PC-9 (cell line): ENCODE measurements around the gene P3H3. TPM values are rescaled to one million over a fixed set of nuclear protein-coding genes. Genes with fewer than 3 reads are reported as not detected.
A peak's percentile ranks its signal among the peaks of the same experiment; 100 is the strongest.

ENCODE experiments used
- BruUV-seq: library from RNA; stranded (reverse); fragments of 400-500 nt; replicated peaks from 2 replicates; lab custom pipeline; 2021; lab: Mats Ljungman, UMichigan
- CTCF ChIA-PET: fragments of 300-600 bp; sonication (Branson Sonifier 250); formaldehyde crosslinking; loops from one replicate; lab custom pipeline; 2022; ENCODE audit warnings: antibody characterized with exemption; lab: Charles Lee
- POLR2A ChIA-PET: fragments of 300-600 bp; sonication (Branson Sonifier 250); formaldehyde crosslinking; loops from one replicate; lab custom pipeline; 2022; ENCODE audit warnings: antibody characterized with exemption; ENCODE audit not compliant: unreplicated experiment; lab: Charles Lee
- DNase-seq, 2 experiments: peaks; one replicate each; pipeline versions ENCODE4 v3.0.0 to v3.0.0-alpha.2; 2015 to 2022; ENCODE audit warnings: mixed read lengths in 1 of 2
- H2AFZ ChIP-seq: fragments of 200-600 bp; sonication (generic); 2 replicates; pipeline ENCODE4 v1.8.1; 2017; ENCODE audit warnings: antibody characterized with exemption
- H3F3A ChIP-seq: fragments of 200-600 bp; sonication (generic); 2 replicates; pipeline ENCODE4 v1.8.1; 2017; ENCODE audit warnings: antibody characterized with exemption, mild to moderate bottlenecking, low read depth; ENCODE audit not compliant: insufficient read depth
- H3K27ac ChIP-seq: fragments of 200-600 bp; sonication (generic); 2 replicates; pipeline ENCODE4 v1.6.1; 2016; ENCODE audit warnings: mixed run types
- H3K27me3 ChIP-seq: fragments of 200-600 bp; sonication (generic); 2 replicates; pipeline ENCODE4 v1.6.1; 2016; ENCODE audit warnings: low read depth, mixed run types; ENCODE audit not compliant: insufficient read depth
- H3K36me3 ChIP-seq: fragments of 200-600 bp; sonication (generic); 2 replicates; pipeline ENCODE4 v1.6.1; 2016; ENCODE audit warnings: low read depth, mixed run types
- H3K4me1 ChIP-seq: fragments of 200-600 bp; sonication (generic); replicated peaks from 2 replicates; pipeline ENCODE4 v1.6.1; 2016; ENCODE audit warnings: mixed run types; ENCODE audit not compliant: insufficient read depth
- H3K4me2 ChIP-seq: fragments of 200-600 bp; sonication (generic); 2 replicates; pipeline ENCODE4 v1.6.1; 2017; ENCODE audit warnings: mixed run types
- H3K4me3 ChIP-seq: fragments of 200-600 bp; sonication (generic); 2 replicates; pipeline ENCODE4 v1.6.1; 2016; ENCODE audit warnings: mixed run types
- H3K79me2 ChIP-seq: fragments of 200-600 bp; sonication (generic); 2 replicates; pipeline ENCODE4 v1.6.1; 2017; ENCODE audit warnings: low read depth, mixed run types
- H3K9me2 ChIP-seq: fragments of 200-600 bp; sonication (generic); 2 replicates; pipeline ENCODE4 v1.8.1; 2017; ENCODE audit warnings: mild to moderate bottlenecking; ENCODE audit not compliant: insufficient read depth
- H3K9me3 ChIP-seq: fragments of 200-600 bp; sonication (generic); 2 replicates; pipeline ENCODE4 v1.8.1; 2016; ENCODE audit warnings: low read depth; ENCODE audit not compliant: insufficient read depth
- H4K20me1 ChIP-seq: fragments of 200-600 bp; sonication (generic); 2 replicates; pipeline ENCODE4 v1.8.1; 2017; ENCODE audit not compliant: insufficient read depth
- EZH2 ChIP-seq: fragments of 200-600 bp; sonication (generic); IDR thresholded peaks from 2 replicates; pipeline ENCODE4 v1.8.0; 2017; ENCODE audit warnings: antibody characterized with exemption, low read depth
- intact Hi-C: fragments of 100-400 bp; cut with micrococcal nuclease; formaldehyde crosslinking; loops from one replicate; pipeline ENCODE4 v1.10.0; 2022; ENCODE audit not compliant: unreplicated experiment
- total RNA-seq: library from RNA; stranded (reverse); gene quantifications from 2 replicates; pipeline ENCODE4 v1.2.3, GENCODE V29; 2021
- TF ChIP-seq, protein P1 (sequence below): fragments of 200-600 bp; sonication (generic); conservative IDR thresholded peaks from 2 replicates; pipeline ENCODE4 v1.6.1; 2017; ENCODE audit warnings: mixed run types, antibody characterized with exemption, mild to moderate bottlenecking, moderate library complexity

The P3H3 gene
- total RNA-seq, 1 experiment from 2014 or later = 0.52 TPM

DNA sequence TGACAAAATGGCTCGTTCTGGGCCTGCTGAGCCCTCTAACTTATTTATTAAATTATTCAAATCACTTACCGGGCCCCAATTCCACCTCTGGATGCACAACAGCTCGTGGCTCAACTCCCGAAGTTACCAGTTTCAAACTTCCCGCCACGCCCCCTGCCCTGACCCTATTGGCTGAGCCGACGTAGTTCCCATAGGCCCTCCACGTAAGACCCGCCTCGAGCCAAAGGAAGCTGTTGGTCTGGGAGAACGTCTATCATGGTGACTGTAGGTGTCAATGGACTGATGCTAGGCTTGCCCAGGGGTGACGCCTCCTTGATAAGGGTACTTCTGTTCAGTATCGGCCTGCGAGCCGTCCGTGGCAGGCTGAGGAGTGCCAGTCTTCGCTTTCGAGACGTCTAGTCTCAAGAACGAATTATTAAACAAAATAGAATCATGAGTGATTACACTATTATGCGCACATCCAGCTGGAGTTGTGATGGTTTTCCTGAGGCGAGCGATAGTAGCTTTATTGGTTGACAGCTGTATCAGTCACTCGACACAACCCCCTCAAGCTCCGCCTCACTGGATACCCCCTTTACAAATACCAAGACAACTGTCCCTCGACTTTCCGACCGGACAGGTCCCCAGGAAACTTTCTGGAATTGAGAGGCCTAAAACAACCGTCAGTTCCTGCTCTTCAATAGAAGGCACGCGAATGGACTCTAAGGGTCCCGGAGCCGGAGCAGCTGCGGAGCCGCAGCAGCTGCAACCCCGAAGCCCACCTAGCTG is 23.1 kb downstream of the P3H3 start, which contains the start of gene CDCA3:
Gene CDCA3 (minus strand): TSS at position 134 of the 768 bp plus-strand sequence. CDS start 334 bp downstream, outside the sequence.
- intact Hi-C loops = loop anchor here (1.0 to 5.0 kb wide), 5 partner anchors 22 to 284 kb away; partner anchors contain the start of genes NOP2 and SPSB2
- Histone ChIP-seq H4K20me1 (peaks cover 10% of the 10 kb centered on the region; the same call in 1 of the 2 replicates), H3K79me2 (peaks cover 48% of the 10 kb centered on the region), H3K4me1 (peaks cover 25% of the 10 kb centered on the region), H3K9me3 (no peaks in the 10 kb centered on the region), H3K36me3 (peaks cover 10% of the 10 kb centered on the region), H3K4me2 (peak within 1 kb of the TSS; percentile 86), H2AFZ (peak within 1 kb of the TSS; percentile 91), H3K27me3 (no peaks in the 10 kb centered on the region), H3K9me2 (no peaks in the 10 kb centered on the region), H3K4me3 (peak within 1 kb of the TSS; percentile 83), H3F3A (peaks cover 31% of the 10 kb centered on the region; the same call in 1 of the 2 replicates), H3K27ac (peak within 1 kb of the TSS; percentile 69)
- no TSS peak for BruUV-seq
- ChIA-PET CTCF (interaction anchor here (0.6 to 2.0 kb wide), 10 partner anchors 15 to 167 kb away, joined by 3 to 17 read pairs (median 4); partner anchors contain the start of genes COPS7A, LPCAT3, MLF2 and PTMS), POLR2A (interaction anchor here (0.5 to 3.1 kb wide), 16 partner anchors 18 to 761 kb away, joined by 3 to 31 read pairs (median 5); partner anchors contain the start of genes GAPDH, LPCAT3, PTMS and SPSB2)
- TF ChIP-seq, protein P1, sequence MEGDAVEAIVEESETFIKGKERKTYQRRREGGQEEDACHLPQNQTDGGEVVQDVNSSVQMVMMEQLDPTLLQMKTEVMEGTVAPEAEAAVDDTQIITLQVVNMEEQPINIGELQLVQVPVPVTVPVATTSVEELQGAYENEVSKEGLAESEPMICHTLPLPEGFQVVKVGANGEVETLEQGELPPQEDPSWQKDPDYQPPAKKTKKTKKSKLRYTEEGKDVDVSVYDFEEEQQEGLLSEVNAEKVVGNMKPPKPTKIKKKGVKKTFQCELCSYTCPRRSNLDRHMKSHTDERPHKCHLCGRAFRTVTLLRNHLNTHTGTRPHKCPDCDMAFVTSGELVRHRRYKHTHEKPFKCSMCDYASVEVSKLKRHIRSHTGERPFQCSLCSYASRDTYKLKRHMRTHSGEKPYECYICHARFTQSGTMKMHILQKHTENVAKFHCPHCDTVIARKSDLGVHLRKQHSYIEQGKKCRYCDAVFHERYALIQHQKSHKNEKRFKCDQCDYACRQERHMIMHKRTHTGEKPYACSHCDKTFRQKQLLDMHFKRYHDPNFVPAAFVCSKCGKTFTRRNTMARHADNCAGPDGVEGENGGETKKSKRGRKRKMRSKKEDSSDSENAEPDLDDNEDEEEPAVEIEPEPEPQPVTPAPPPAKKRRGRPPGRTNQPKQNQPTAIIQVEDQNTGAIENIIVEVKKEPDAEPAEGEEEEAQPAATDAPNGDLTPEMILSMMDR = no peak
- TF ChIP-seq EZH2 = no peak
- DNase-seq = peak; percentile 97 to 99

DNA sequence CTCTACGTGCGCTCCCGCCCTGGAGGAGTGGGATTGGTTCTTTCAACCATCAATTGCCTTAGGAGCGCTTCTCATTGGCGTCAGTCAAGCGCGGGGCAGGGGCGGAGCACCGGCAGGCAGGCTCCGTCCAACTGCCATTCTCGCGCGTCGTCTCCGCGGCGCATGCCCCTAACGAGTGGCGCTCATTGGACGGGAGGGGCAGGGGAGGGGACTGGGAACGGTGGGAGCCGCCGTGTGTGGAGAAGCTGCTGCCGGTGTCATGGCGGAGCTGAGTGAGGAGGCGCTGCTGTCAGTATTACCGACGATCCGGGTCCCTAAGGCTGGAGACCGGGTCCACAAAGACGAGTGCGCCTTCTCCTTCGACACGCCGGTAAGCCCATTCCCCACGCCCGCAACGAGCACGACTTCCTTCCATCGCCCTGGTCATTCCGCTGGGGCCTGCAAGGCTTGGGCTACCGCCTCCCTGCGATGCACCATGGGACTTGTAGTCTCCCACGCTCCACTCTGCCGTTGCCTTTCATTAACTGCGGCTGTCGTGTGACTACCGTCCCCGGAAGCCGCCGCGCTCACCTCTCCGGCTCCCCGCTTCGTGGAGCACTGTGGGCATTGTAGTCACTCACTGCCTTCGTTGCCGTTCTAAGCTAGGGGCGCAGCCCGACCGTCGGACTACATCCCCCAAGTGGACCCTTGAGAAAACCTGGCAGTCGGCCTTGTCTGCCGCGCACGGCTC is 23.9 kb downstream of the P3H3 start, which contains the start of gene USP5:
Gene USP5 (plus strand): TSS at position 230 of the 730 bp plus-strand sequence. CDS start 30 bp downstream, at position 260.
- peaks cover 24% of the 10 kb centered on the region; the same call in 1 of the 2 replicates for H3F3A ChIP-seq
- H3K36me3 ChIP-seq = peaks cover 14% of the 10 kb centered on the region
- H4K20me1 ChIP-seq = peaks cover 10% of the 10 kb centered on the region; the same call in 1 of the 2 replicates
- BruUV-seq = no TSS peak
- H2AFZ ChIP-seq = peak within 1 kb of the TSS; percentile 91
- DNase-seq = peak; percentile 99 to 100
- no peaks in the 10 kb centered on the region for H3K9me3 ChIP-seq
- intact Hi-C loops = loop anchor here (1.0 to 5.0 kb wide), 11 partner anchors 15 to 285 kb away; partner anchors contain the start of genes LRRC23, MLF2, NOP2 and PTMS
- TF ChIP-seq, protein P1 = no peak
- H3K4me3 ChIP-seq = peak within 1 kb of the TSS; percentile 83
- no peaks in the 10 kb centered on the region for H3K27me3 ChIP-seq
- H3K9me2 ChIP-seq = no peaks in the 10 kb centered on the region
- H3K79me2 ChIP-seq = peaks cover 48% of the 10 kb centered on the region
- POLR2A ChIA-PET = interaction anchor here (0.5 to 3.1 kb wide), 18 partner anchors 16 to 801 kb away, joined by 3 to 31 read pairs (median 4); partner anchors contain the start of genes C12orf57, COPS7A, LPCAT3 and PTMS
- CTCF ChIA-PET = interaction anchor here (0.6 to 2.0 kb wide), 14 partner anchors 16 to 294 kb away, joined by 3 to 17 read pairs (median 6); partner anchors contain the start of genes MLF2, PTMS, SPSB2 and ZNF384
- peak within 1 kb of the TSS; percentile 96 for H3K4me2 ChIP-seq
- peaks cover 25% of the 10 kb centered on the region for H3K4me1 ChIP-seq
- H3K27ac ChIP-seq = peak within 1 kb of the TSS; percentile 69
